GM23338 (cell line): ENCODE results near the gene TUFT1. TPM values are rescaled to one million over a fixed set of nuclear protein-coding genes. Genes with fewer than 3 reads are reported as not detected.

ENCODE experiments used
- ATAC-seq: fragments of 200-7000 bp; cut with Tn5 transposase; 3 replicates; pipeline ENCODE4 v1.9.1; 2020
- DNase-seq: peaks from one replicate; pipeline ENCODE4 v3.0.0-alpha.2; 2015; ENCODE audit warnings: low spot score
- H2AFZ ChIP-seq: fragments of 200-600 bp; sonication (generic); 2 replicates; pipeline ENCODE4 v1.8.0; 2016; ENCODE audit warnings: antibody characterized with exemption, mild to moderate bottlenecking, moderate library complexity
- H3F3A ChIP-seq: fragments of 200-600 bp; sonication (generic); replicated peaks from 2 replicates; pipeline ENCODE4 v1.8.0; 2017; ENCODE audit warnings: antibody characterized with exemption, mixed run types, low read depth
- H3K27ac ChIP-seq: fragments of 200-600 bp; sonication (generic); 2 replicates; pipeline ENCODE4 v1.6.1; 2016; ENCODE audit warnings: low read depth
- H3K27me3 ChIP-seq: fragments of 200-600 bp; sonication (generic); 2 replicates; pipeline ENCODE4 v1.8.0; 2016; ENCODE audit warnings: mild to moderate bottlenecking, mixed run types, moderate library complexity; ENCODE audit not compliant: insufficient read depth
- H3K36me3 ChIP-seq: fragments of 200-600 bp; sonication (generic); 2 replicates; pipeline ENCODE4 v1.8.0; 2016; ENCODE audit warnings: mild to moderate bottlenecking; ENCODE audit not compliant: insufficient read depth
- H3K4me1 ChIP-seq: fragments of 200-600 bp; sonication (generic); 2 replicates; pipeline ENCODE4 v1.8.0; 2016; ENCODE audit warnings: mild to moderate bottlenecking, moderate library complexity; ENCODE audit not compliant: insufficient read depth
- H3K4me2 ChIP-seq: fragments of 200-600 bp; sonication (generic); 2 replicates; pipeline ENCODE4 v1.7.1; 2017; ENCODE audit warnings: mixed run types
- H3K4me3 ChIP-seq: fragments of 200-600 bp; sonication (generic); 2 replicates; pipeline ENCODE4 v1.6.1; 2016; ENCODE audit warnings: mixed run types
- H3K79me2 ChIP-seq: fragments of 200-600 bp; sonication (generic); replicated peaks from 2 replicates; pipeline ENCODE4 v1.8.0; 2017; ENCODE audit warnings: mild to moderate bottlenecking; ENCODE audit not compliant: insufficient read depth
- H3K9me2 ChIP-seq: fragments of 200-600 bp; sonication (generic); 2 replicates; pipeline ENCODE4 v1.8.0; 2017; ENCODE audit not compliant: insufficient read depth
- H4K20me1 ChIP-seq: fragments of 200-600 bp; sonication (generic); replicated peaks from 2 replicates; pipeline ENCODE4 v1.8.0; 2017; ENCODE audit warnings: mild to moderate bottlenecking; ENCODE audit not compliant: insufficient read depth
- H3K27ac Mint-ChIP-seq: 2 replicates; pipeline ENCODE4 v1.8.0; 2020; ENCODE audit warnings: inconsistent platforms, mild to moderate bottlenecking, moderate library complexity, mixed read lengths
- H3K27me3 Mint-ChIP-seq: 3 replicates; pipeline ENCODE4 v1.8.0; 2022; ENCODE audit warnings: low read depth, mild to moderate bottlenecking, moderate library complexity, mixed read lengths, inconsistent platforms; ENCODE audit not compliant: insufficient read depth, poor library complexity
- H3K36me3 Mint-ChIP-seq: 3 replicates; pipeline ENCODE4 v1.8.0; 2021; ENCODE audit warnings: low read depth, mild to moderate bottlenecking, inconsistent platforms, moderate library complexity, mixed read lengths
- H3K4me1 Mint-ChIP-seq: 3 replicates; pipeline ENCODE4 v1.8.0; 2020; ENCODE audit warnings: mild to moderate bottlenecking, inconsistent platforms, mixed read lengths
- H3K4me3 Mint-ChIP-seq: 3 replicates; pipeline ENCODE4 v1.8.0; 2021; ENCODE audit warnings: moderate library complexity, mild to moderate bottlenecking, inconsistent platforms, mixed read lengths
- H3K9me3 Mint-ChIP-seq: 3 replicates; pipeline ENCODE4 v1.8.0; 2020; ENCODE audit warnings: moderate library complexity, mild to moderate bottlenecking, inconsistent platforms, mixed read lengths
- CREB1 ChIP-seq: fragments of 250-450 bp; sonication (Bioruptor Pico); IDR thresholded peaks from 2 replicates; pipeline ENCODE4 v1.5.0; 2020; ENCODE audit warnings: low read depth, mild to moderate bottlenecking, moderate library complexity
- EZH2phosphoT487 ChIP-seq: fragments of 200-600 bp; sonication (generic); IDR thresholded peaks from one replicate; pipeline ENCODE4 v1.8.1; 2018; ENCODE audit warnings: antibody characterized with exemption; ENCODE audit not compliant: unreplicated experiment
- NANOG ChIP-seq: IDR thresholded peaks from 2 replicates; pipeline ENCODE4 v1.6.1; 2016; ENCODE audit warnings: antibody characterized with exemption, borderline replicate concordance
- POLR2AphosphoS5 ChIP-seq: IDR thresholded peaks from 2 replicates; pipeline ENCODE4 v1.6.1; 2016; ENCODE audit warnings: antibody characterized with exemption, low read depth
- ZNF114 ChIP-seq: fragments of 250-450 bp; sonication (Bioruptor Pico); IDR thresholded peaks from 2 replicates; pipeline ENCODE4 v1.5.0; 2020; ENCODE audit warnings: mild to moderate bottlenecking, moderate library complexity
- polyA plus RNA-seq: library from polyadenylated mRNA; unstranded; fragments of >200 nt; fragmentation: Nextera tagmentation; extraction: Ambion mirVana; gene quantifications from 2 replicates; pipeline ENCODE4 v1.2.1, GENCODE V29; 2016
- total RNA-seq: library from RNA; depleted of rRNA; stranded (reverse); fragments of >200 nt; shearing (Covaris generic); gene quantifications from 2 replicates; pipeline ENCODE4 v1.2.3, GENCODE V29; 2014
- TF ChIP-seq, protein P1 (sequence below), 2 experiments: fragments of 200-600 bp in 1 of 2; sonication (generic) in 1 of 2; conservative IDR thresholded peaks; 2 replicates each; pipeline versions ENCODE4 v1.5.1 to v1.6.1; 2016 to 2017; ENCODE audit warnings: antibody characterized with exemption in 2 of 2, low read depth in 2 of 2, mild to moderate bottlenecking in 2 of 2, moderate library complexity in 1 of 2
- TF ChIP-seq, protein P2 (sequence below): IDR thresholded peaks from one replicate; pipeline ENCODE4 v1.6.1; 2018; ENCODE audit warnings: antibody characterized with exemption; ENCODE audit not compliant: unreplicated experiment

TUFT1 gene
- total and polyA plus RNA-seq, 2 experiments from 2014 or later = 6.0 to 11.9 TPM

GRCh38 chr1:151553659-151554058 is 13.6 kb downstream of the TUFT1 start (continued):
- TF ChIP-seq, protein P1, sequence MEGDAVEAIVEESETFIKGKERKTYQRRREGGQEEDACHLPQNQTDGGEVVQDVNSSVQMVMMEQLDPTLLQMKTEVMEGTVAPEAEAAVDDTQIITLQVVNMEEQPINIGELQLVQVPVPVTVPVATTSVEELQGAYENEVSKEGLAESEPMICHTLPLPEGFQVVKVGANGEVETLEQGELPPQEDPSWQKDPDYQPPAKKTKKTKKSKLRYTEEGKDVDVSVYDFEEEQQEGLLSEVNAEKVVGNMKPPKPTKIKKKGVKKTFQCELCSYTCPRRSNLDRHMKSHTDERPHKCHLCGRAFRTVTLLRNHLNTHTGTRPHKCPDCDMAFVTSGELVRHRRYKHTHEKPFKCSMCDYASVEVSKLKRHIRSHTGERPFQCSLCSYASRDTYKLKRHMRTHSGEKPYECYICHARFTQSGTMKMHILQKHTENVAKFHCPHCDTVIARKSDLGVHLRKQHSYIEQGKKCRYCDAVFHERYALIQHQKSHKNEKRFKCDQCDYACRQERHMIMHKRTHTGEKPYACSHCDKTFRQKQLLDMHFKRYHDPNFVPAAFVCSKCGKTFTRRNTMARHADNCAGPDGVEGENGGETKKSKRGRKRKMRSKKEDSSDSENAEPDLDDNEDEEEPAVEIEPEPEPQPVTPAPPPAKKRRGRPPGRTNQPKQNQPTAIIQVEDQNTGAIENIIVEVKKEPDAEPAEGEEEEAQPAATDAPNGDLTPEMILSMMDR (conservative IDR thresholded peaks at IDR 0.05; ENCODE audit: low read depth in 2 of 2) = no peak
- TF ChIP-seq, protein P2, sequence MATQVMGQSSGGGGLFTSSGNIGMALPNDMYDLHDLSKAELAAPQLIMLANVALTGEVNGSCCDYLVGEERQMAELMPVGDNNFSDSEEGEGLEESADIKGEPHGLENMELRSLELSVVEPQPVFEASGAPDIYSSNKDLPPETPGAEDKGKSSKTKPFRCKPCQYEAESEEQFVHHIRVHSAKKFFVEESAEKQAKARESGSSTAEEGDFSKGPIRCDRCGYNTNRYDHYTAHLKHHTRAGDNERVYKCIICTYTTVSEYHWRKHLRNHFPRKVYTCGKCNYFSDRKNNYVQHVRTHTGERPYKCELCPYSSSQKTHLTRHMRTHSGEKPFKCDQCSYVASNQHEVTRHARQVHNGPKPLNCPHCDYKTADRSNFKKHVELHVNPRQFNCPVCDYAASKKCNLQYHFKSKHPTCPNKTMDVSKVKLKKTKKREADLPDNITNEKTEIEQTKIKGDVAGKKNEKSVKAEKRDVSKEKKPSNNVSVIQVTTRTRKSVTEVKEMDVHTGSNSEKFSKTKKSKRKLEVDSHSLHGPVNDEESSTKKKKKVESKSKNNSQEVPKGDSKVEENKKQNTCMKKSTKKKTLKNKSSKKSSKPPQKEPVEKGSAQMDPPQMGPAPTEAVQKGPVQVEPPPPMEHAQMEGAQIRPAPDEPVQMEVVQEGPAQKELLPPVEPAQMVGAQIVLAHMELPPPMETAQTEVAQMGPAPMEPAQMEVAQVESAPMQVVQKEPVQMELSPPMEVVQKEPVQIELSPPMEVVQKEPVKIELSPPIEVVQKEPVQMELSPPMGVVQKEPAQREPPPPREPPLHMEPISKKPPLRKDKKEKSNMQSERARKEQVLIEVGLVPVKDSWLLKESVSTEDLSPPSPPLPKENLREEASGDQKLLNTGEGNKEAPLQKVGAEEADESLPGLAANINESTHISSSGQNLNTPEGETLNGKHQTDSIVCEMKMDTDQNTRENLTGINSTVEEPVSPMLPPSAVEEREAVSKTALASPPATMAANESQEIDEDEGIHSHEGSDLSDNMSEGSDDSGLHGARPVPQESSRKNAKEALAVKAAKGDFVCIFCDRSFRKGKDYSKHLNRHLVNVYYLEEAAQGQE = no peak

DNA sequence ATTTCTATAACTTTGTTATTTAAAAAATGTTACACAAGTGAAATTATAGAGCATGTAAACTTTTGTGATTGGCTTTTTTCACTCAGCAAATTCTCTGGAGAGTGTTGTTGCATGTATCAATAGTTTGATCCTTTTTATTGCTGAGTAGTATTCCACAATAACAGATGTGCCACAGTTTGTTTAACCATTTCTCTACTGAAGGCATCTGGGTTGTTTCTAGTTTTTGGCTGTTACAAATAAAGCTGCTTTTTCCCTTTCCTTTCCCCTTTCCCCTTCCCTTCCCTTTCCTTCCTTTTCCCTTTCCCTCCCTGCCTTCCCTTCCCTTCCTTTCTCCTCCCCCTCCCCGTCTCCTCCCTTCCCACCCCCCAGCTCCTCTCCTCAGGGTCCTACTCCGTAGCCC is 15.9 kb downstream of the TUFT1 start:
- Mint-ChIP-seq H3K4me1 (peaks cover under 1% of the 10 kb centered on the region; the same call in 2 of the 3 replicates), H3K27ac (no peak overlapping the region), H3K27me3 (peaks cover 6% of the 10 kb centered on the region), H3K4me3 (no peak overlapping the region), H3K9me3 (no peaks in the 10 kb centered on the region), H3K36me3 (no peaks in the 10 kb centered on the region)
- Histone ChIP-seq H3K4me1 (no peaks in the 10 kb centered on the region), H3K4me2 (no peak overlapping the region), H3K36me3 (no peaks in the 10 kb centered on the region), H3K79me2 (peaks cover 44% of the 10 kb centered on the region), H3K9me2 (no peaks in the 10 kb centered on the region), H3K4me3 (no peak overlapping the region), H3K27me3 (no peaks in the 10 kb centered on the region), H2AFZ (no peak overlapping the region), H3F3A (no peaks in the 10 kb centered on the region), H3K27ac (no peak overlapping the region), H4K20me1 (peaks cover 21% of the 10 kb centered on the region)
- no peak for DNase-seq
- TF ChIP-seq POLR2AphosphoS5 (no peak), EZH2phosphoT487 (no peak), CREB1 (no peak), NANOG (no peak), ZNF114 (CRISPR knock-in tag) (no peak)
- TF ChIP-seq, protein P2 = no peak
- ATAC-seq = no peak
